ENCODE measurements around the gene FAIM.
"Not testable (repeated sequence)": the region's sequence is repeated elsewhere in the genome, so short reads cannot be mapped to it uniquely, and the experiment has no call there.

The FAIM gene

GRCh38 chr3:138566293-138566692 is 42.3 kb upstream of the FAIM start:
- H2AFZ ChIP-seq (ENCODE audit: low read length); H2BK15ac ChIP-seq (ENCODE audit: low read length); H3K9ac ChIP-seq (ENCODE audit: low read depth, low read length, poor library complexity); H3K4me1 ChIP-seq (ENCODE audit: control insufficient read depth in 2 of 2, insufficient read depth in 1 of 2, low read depth in 1 of 2, low read length in 2 of 2); H3K23ac ChIP-seq (ENCODE audit: low read depth, low read length, poor library complexity); DNase-seq (ENCODE audit: low spot score); H3K9me3 ChIP-seq (replicated peaks in 1 of 2; ENCODE audit: control insufficient read depth in 2 of 2, insufficient read depth in 1 of 2, low read depth in 1 of 2, low read length in 2 of 2); H3K79me1 ChIP-seq (ENCODE audit: low read depth, low read length); H3K27ac ChIP-seq (replicated peaks; ENCODE audit: low read length); H4K91ac ChIP-seq (ENCODE audit: low read depth, low read length, poor library complexity); H3K4me2 ChIP-seq (ENCODE audit: insufficient read depth, low read length, poor library complexity, severe bottlenecking); H2BK120ac ChIP-seq (ENCODE audit: low read depth, low read length); H4K8ac ChIP-seq (ENCODE audit: low read depth, low read length); H2BK12ac ChIP-seq (ENCODE audit: low read length); H3K14ac ChIP-seq (ENCODE audit: low read length); H2AK5ac ChIP-seq (ENCODE audit: low read depth, low read length); H3K4ac ChIP-seq (ENCODE audit: low read length); H3K18ac ChIP-seq (ENCODE audit: low read length); H2BK5ac ChIP-seq (ENCODE audit: low read length); H3K27me3 ChIP-seq (ENCODE audit: control insufficient read depth in 3 of 3, insufficient read depth in 3 of 3, low read depth in 1 of 3, low read length in 3 of 3); H3K4me3 ChIP-seq (ENCODE audit: low read length in 2 of 2): not testable (repeated sequence)
- WGBS, 2 donors (ENCODE audit: extremely low coverage in 2 of 2, insufficient read length in 2 of 2, insufficient replicate concordance in 1 of 2), result no CpG with 5 or more reads among the region's 2 CpGs
- H3K36me3 ChIP-seq (replicated peaks in 1 of 2; ENCODE audit: control insufficient read depth in 2 of 2, insufficient read depth in 2 of 2, low read length in 2 of 2), result peaks cover 0 to 11% of the 10 kb centered on the region in 2 donors

GRCh38 chr3:138567403-138567802 is 41.2 kb upstream of the FAIM start:
- no peak overlapping the region for H3K14ac ChIP-seq (ENCODE audit: low read length)
- no peak overlapping the region for H3K23ac ChIP-seq (ENCODE audit: low read depth, low read length, poor library complexity)
- H3K4me3 ChIP-seq (ENCODE audit: low read length in 2 of 2), result no peak overlapping the region
- H4K91ac ChIP-seq (ENCODE audit: low read depth, low read length, poor library complexity), result no peak overlapping the region
- H4K8ac ChIP-seq (ENCODE audit: low read depth, low read length), result no peak overlapping the region
- H2BK15ac ChIP-seq (ENCODE audit: low read length), result no peak overlapping the region
- H3K9ac ChIP-seq (ENCODE audit: low read depth, low read length, poor library complexity), result no peak overlapping the region
- DNase-seq (ENCODE audit: low spot score), result no peak
- H3K4me2 ChIP-seq (ENCODE audit: insufficient read depth, low read length, poor library complexity, severe bottlenecking), result no peak overlapping the region
- no peak overlapping the region for H2AK5ac ChIP-seq (ENCODE audit: low read depth, low read length)
- no peaks in the 10 kb centered on the region for H3K27me3 ChIP-seq (ENCODE audit: control insufficient read depth in 3 of 3, insufficient read depth in 3 of 3, low read depth in 1 of 3, low read length in 3 of 3)
- no peak overlapping the region for H3K27ac ChIP-seq (replicated peaks; ENCODE audit: low read length)
- no peak overlapping the region for H3K18ac ChIP-seq (ENCODE audit: low read length)
- no peaks in the 10 kb centered on the region for H3K79me1 ChIP-seq (ENCODE audit: low read depth, low read length)
- no peak overlapping the region for H2BK12ac ChIP-seq (ENCODE audit: low read length)
- no peak overlapping the region for H2BK5ac ChIP-seq (ENCODE audit: low read length)
- no peak overlapping the region for H3K4ac ChIP-seq (ENCODE audit: low read length)
- no peaks in the 10 kb centered on the region for H3K4me1 ChIP-seq (ENCODE audit: control insufficient read depth in 2 of 2, insufficient read depth in 1 of 2, low read depth in 1 of 2, low read length in 2 of 2)
- H2AFZ ChIP-seq (ENCODE audit: low read length), result no peak overlapping the region
- H3K9me3 ChIP-seq (replicated peaks in 1 of 2; ENCODE audit: control insufficient read depth in 2 of 2, insufficient read depth in 1 of 2, low read depth in 1 of 2, low read length in 2 of 2), result no peaks in the 10 kb centered on the region
- no peak overlapping the region for H2BK120ac ChIP-seq (ENCODE audit: low read depth, low read length)
- peaks cover 0 to 11% of the 10 kb centered on the region in 2 donors for H3K36me3 ChIP-seq (replicated peaks in 1 of 2; ENCODE audit: control insufficient read depth in 2 of 2, insufficient read depth in 2 of 2, low read length in 2 of 2)

GRCh38 chr3:138569090-138569489 is 39.5 kb upstream of the FAIM start:
- Histone ChIP-seq H4K91ac (ENCODE audit: low read depth, low read length, poor library complexity) (no peak overlapping the region), H2AFZ (ENCODE audit: low read length) (no peak overlapping the region), H2BK120ac (ENCODE audit: low read depth, low read length) (no peak overlapping the region), H3K23ac (ENCODE audit: low read depth, low read length, poor library complexity) (no peak overlapping the region), H3K4me1 (ENCODE audit: control insufficient read depth in 2 of 2, insufficient read depth in 1 of 2, low read depth in 1 of 2, low read length in 2 of 2) (no peaks in the 10 kb centered on the region), H3K14ac (ENCODE audit: low read length) (no peak overlapping the region), H3K36me3 (replicated peaks in 1 of 2; ENCODE audit: control insufficient read depth in 2 of 2, insufficient read depth in 2 of 2, low read length in 2 of 2) (peaks cover 0 to 11% of the 10 kb centered on the region in 2 donors), H3K18ac (ENCODE audit: low read length) (no peak overlapping the region), H3K27ac (replicated peaks; ENCODE audit: low read length) (no peak overlapping the region), H2BK5ac (ENCODE audit: low read length) (no peak overlapping the region), H3K79me1 (ENCODE audit: low read depth, low read length) (no peaks in the 10 kb centered on the region), H2BK15ac (ENCODE audit: low read length) (no peak overlapping the region), H2BK12ac (ENCODE audit: low read length) (no peak overlapping the region), H3K9ac (ENCODE audit: low read depth, low read length, poor library complexity) (no peak overlapping the region), H2AK5ac (ENCODE audit: low read depth, low read length) (no peak overlapping the region), H3K9me3 (replicated peaks in 1 of 2; ENCODE audit: control insufficient read depth in 2 of 2, insufficient read depth in 1 of 2, low read depth in 1 of 2, low read length in 2 of 2) (peaks cover 3 to 11% of the 10 kb centered on the region in 2 donors), H3K27me3 (ENCODE audit: control insufficient read depth in 3 of 3, insufficient read depth in 3 of 3, low read depth in 1 of 3, low read length in 3 of 3) (no peaks in the 10 kb centered on the region), H3K4ac (ENCODE audit: low read length) (no peak overlapping the region), H3K4me2 (ENCODE audit: insufficient read depth, low read length, poor library complexity, severe bottlenecking) (no peak overlapping the region), H4K8ac (ENCODE audit: low read depth, low read length) (no peak overlapping the region), H3K4me3 (ENCODE audit: low read length in 2 of 2) (no peak overlapping the region)
- DNase-seq (ENCODE audit: low spot score), result no peak
- WGBS, 2 donors (ENCODE audit: extremely low coverage in 2 of 2, insufficient read length in 2 of 2, insufficient replicate concordance in 1 of 2), result no CpG with 5 or more reads among the region's 2 CpGs

GRCh38 chr3:138569624-138570023 is 38.9 kb upstream of the FAIM start:
- H3K9ac ChIP-seq (ENCODE audit: low read depth, low read length, poor library complexity); H3K18ac ChIP-seq (ENCODE audit: low read length); H4K8ac ChIP-seq (ENCODE audit: low read depth, low read length); H2BK12ac ChIP-seq (ENCODE audit: low read length); H3K23ac ChIP-seq (ENCODE audit: low read depth, low read length, poor library complexity); H3K79me1 ChIP-seq (ENCODE audit: low read depth, low read length); DNase-seq (ENCODE audit: low spot score); H3K27me3 ChIP-seq (ENCODE audit: control insufficient read depth in 3 of 3, insufficient read depth in 3 of 3, low read depth in 1 of 3, low read length in 3 of 3); H2AK5ac ChIP-seq (ENCODE audit: low read depth, low read length); H2BK15ac ChIP-seq (ENCODE audit: low read length); H3K4me1 ChIP-seq (ENCODE audit: control insufficient read depth in 2 of 2, insufficient read depth in 1 of 2, low read depth in 1 of 2, low read length in 2 of 2); H4K91ac ChIP-seq (ENCODE audit: low read depth, low read length, poor library complexity); H2AFZ ChIP-seq (ENCODE audit: low read length); H3K14ac ChIP-seq (ENCODE audit: low read length); H3K27ac ChIP-seq (replicated peaks; ENCODE audit: low read length); H2BK5ac ChIP-seq (ENCODE audit: low read length); H3K4me2 ChIP-seq (ENCODE audit: insufficient read depth, low read length, poor library complexity, severe bottlenecking); H2BK120ac ChIP-seq (ENCODE audit: low read depth, low read length); H3K4ac ChIP-seq (ENCODE audit: low read length); H3K4me3 ChIP-seq (ENCODE audit: low read length in 2 of 2): not testable (repeated sequence)
- no CpG with 5 or more reads among the region's 8 CpGs for WGBS, 2 donors (ENCODE audit: extremely low coverage in 2 of 2, insufficient read length in 2 of 2, insufficient replicate concordance in 1 of 2)
- peaks cover 0 to 11% of the 10 kb centered on the region in 2 donors for H3K36me3 ChIP-seq (replicated peaks in 1 of 2; ENCODE audit: control insufficient read depth in 2 of 2, insufficient read depth in 2 of 2, low read length in 2 of 2)
- H3K9me3 ChIP-seq (replicated peaks in 1 of 2; ENCODE audit: control insufficient read depth in 2 of 2, insufficient read depth in 1 of 2, low read depth in 1 of 2, low read length in 2 of 2), result peaks cover 3 to 12% of the 10 kb centered on the region in 2 donors

Data from neuronal stem cell (in vitro differentiated cells).